Mucosa of gallbladder (tissue), 1 donor: Measurements from ENCODE around the gene SPRR2A. TPM values are rescaled to one million over a fixed set of nuclear protein-coding genes. Genes with fewer than 3 reads are reported as not detected.
"Not testable (repeated sequence)": the region's sequence is repeated elsewhere in the genome, so short reads cannot be mapped to it uniquely, and the experiment has no call there.

ENCODE experiments used
- DNase-seq: peaks from one replicate; pipeline ENCODE4 v3.0.0-alpha.2; 2020; ENCODE audit warnings: low spot score
- total RNA-seq: library from RNA; stranded (reverse); gene quantifications from one replicate; pipeline ENCODE4 v1.2.1, GENCODE V29; 2021
- donor health status: DM: no; HTN: no; CAD: no.

Gene SPRR2A
- total RNA-seq, 1 donor from 2014 or later: not detected

DNA sequence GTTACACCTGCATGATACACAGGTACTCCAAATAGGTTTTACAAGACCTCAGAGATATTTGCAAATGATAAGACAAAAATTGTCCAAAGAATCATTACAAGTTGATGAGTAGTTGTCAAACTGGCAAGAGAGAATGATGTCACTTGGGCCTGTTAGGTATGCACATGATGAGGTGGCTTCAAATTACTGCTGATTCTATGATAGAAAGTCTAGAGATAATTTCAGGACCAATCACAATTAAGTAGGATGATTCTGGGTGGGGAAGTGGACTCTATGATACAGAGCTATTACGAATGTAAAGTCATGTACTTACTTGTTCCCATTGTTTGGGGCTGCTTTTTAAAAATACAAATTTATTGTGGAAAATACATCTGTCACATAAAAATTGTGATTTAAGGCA is 31.5 kb downstream of the SPRR2A start:
- no peak for DNase-seq

DNA sequence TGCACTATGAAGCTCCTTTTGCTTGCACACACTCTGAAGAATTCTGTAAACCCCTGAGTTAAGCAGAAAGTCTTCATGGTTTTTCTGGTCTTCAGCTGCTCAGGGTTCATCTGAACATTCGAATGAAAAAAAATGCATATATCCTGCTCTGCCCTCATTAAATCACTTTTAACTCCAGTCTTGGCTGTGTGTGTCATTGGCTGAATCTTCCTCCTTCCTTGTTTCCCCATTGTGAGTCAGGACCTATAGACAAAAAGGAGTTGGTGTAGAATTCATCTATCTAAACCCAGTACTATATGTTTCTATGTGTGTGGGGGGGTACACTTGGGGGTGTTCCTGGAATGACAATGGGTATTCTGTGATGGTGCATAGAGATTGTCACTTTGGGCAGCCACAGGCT is 32.9 kb downstream of the SPRR2A start:
- DNase-seq: no peak

GRCh38 chr1:153023109-153023508 is 34.2 kb downstream of the SPRR2A start:
- DNase-seq: no peak

GRCh38 chr1:153022340-153022739 is 35.0 kb downstream of the SPRR2A start:
- DNase-seq: not testable (repeated sequence)

DNA sequence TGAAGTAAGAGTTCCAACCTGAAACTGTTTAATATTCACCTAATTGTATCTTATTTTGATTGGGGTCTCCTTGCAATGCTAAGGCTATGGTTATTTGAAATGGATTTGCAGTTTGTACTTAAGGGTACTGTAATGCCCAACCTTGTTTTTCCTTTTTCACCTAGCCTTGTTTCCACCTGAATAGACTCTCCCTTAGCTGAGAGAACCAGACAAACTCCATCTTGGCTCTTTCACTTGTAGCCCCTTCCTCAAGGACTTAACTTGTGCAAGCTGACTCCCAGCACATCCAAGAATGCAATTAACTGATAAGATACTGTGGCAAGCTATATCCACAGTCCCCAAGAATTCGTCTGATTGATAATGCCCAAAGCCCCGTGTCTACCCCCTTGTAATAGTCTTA is 35.5 kb downstream of the SPRR2A start:
- DNase-seq: not testable (repeated sequence)

DNA sequence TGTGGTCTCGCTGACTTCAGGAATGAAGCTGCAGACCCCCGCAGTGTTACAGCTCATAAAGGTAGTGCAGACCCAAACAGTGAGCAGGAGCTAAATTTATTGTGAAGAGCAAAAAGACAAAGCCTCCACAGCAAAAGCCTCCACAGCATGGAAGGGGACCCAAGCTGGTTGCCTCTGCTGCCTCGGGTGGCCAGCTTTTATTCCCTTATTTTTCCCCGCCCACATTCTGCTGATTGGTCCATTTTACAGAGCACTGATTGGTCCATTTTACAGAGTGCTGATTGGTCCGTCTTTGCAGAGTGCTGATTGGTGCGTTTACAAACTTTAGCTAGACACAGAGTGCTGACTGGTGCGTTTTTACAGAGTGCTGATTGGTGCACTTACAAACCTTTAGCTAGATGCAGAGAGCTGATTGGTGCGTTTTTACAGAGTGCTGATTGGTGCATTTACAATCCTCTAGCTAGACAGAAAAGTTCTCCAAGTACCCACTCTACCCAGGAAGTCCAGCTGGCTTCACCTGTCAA is 46.0 kb downstream of the SPRR2A start:
- DNase-seq: not testable (repeated sequence)

Other genes with a start within 250 kb of the SPRR2A start
- not detected for gene LCE1B, start 245.5 kb downstream of the SPRR2A start, total RNA-seq
- not detected for gene LCE1A, start 230.0 kb downstream of the SPRR2A start, total RNA-seq
- gene LCE6A, start 214.7 kb downstream of the SPRR2A start, total RNA-seq: not detected
- not detected for gene LCE7A, start 197.5 kb downstream of the SPRR2A start, total RNA-seq
- not detected for gene SMCP, start 179.2 kb downstream of the SPRR2A start, total RNA-seq
- gene IVL, start 149.0 kb downstream of the SPRR2A start, total RNA-seq: not detected
- gene SPRR5, start 110.3 kb downstream of the SPRR2A start, total RNA-seq: not detected
- gene SPRR4, start 86.9 kb downstream of the SPRR2A start, total RNA-seq: not detected
- not detected for gene SPRR1A, start 73.4 kb downstream of the SPRR2A start, total RNA-seq
- 42.5 TPM for gene SPRR3, start 55.8 kb downstream of the SPRR2A start, total RNA-seq
- gene SPRR1B, start 26.3 kb downstream of the SPRR2A start, total RNA-seq: not detected
- gene SPRR2D, start 16.4 kb downstream of the SPRR2A start, total RNA-seq: not detected
- not detected for gene SPRR2B, start 14.1 kb upstream of the SPRR2A start, total RNA-seq
- not detected for gene SPRR2E, start 37.0 kb upstream of the SPRR2A start, total RNA-seq
- not detected for gene SPRR2F, start 56.0 kb upstream of the SPRR2A start, total RNA-seq
- not detected for gene SPRR2G, start 93.4 kb upstream of the SPRR2A start, total RNA-seq
- not detected for gene LELP1, start 145.9 kb upstream of the SPRR2A start, total RNA-seq
- gene PRR9, start 160.1 kb upstream of the SPRR2A start, total RNA-seq: not detected
- gene LORICRIN, start 202.2 kb upstream of the SPRR2A start, total RNA-seq: not detected